Keratinocyte (primary cell): ENCODE measurements around the gene SYT15.

Source experiments
- EZH2 ChIP-seq: IDR thresholded peaks from one replicate; pipeline ENCODE4 v1.6.1; 2012; ENCODE audit warnings: inconsistent platforms, mild to moderate bottlenecking, low read length, moderate library complexity
- TF ChIP-seq, protein P1 (sequence below), 3 experiments: IDR thresholded peaks in 1 of 3; conservative IDR thresholded peaks in 1 of 3; optimal IDR thresholded peaks in 1 of 3; 2 replicates in 2 of 3; 3 replicates in 1 of 3; pipeline versions ENCODE3 to v1.5.1; 2011; ENCODE audit warnings: low read length in 3 of 3, mild to moderate bottlenecking in 3 of 3, moderate library complexity in 2 of 3, control low read depth in 1 of 3, inconsistent platforms in 1 of 3; ENCODE audit not compliant: insufficient read depth in 2 of 3; ENCODE audit errors: extremely low read depth in 1 of 3

DNA sequence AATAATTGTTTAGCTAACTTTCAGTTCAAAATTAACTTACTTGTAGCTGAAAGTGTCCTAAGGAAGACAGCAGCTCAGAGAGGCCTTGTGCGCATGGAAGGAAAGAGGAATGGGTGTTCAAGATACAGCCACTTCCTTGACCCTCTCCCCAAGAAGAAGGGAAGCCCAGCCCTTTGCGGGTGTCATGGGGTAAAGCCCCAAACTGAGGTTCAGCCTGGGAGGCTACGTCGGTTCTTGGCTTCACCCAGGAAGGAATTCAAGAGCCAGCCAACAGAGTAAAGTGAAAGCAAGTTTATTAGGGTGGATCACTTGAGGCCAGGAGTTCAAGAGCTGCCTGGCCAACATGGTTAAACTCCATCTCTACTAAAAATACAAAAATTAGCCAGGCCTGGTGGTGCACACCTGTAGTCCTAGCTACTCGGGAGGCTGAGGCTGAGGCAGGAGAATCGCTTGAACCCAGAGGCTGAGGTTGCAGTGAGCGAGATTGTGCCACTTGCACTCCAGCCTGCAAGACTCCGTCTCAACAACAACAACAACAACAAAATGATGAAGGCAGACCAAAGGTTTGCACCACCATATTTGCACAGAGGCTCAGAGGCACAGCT is 38.4 kb upstream of the SYT15 start:
- TF ChIP-seq, protein P1, sequence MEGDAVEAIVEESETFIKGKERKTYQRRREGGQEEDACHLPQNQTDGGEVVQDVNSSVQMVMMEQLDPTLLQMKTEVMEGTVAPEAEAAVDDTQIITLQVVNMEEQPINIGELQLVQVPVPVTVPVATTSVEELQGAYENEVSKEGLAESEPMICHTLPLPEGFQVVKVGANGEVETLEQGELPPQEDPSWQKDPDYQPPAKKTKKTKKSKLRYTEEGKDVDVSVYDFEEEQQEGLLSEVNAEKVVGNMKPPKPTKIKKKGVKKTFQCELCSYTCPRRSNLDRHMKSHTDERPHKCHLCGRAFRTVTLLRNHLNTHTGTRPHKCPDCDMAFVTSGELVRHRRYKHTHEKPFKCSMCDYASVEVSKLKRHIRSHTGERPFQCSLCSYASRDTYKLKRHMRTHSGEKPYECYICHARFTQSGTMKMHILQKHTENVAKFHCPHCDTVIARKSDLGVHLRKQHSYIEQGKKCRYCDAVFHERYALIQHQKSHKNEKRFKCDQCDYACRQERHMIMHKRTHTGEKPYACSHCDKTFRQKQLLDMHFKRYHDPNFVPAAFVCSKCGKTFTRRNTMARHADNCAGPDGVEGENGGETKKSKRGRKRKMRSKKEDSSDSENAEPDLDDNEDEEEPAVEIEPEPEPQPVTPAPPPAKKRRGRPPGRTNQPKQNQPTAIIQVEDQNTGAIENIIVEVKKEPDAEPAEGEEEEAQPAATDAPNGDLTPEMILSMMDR (optimal IDR thresholded peaks at IDR 0.05 in 1 of 3, IDR thresholded peaks at IDR 0.05 in 1 of 3, conservative IDR thresholded peaks at IDR 0.05 in 1 of 3; ENCODE audit: extremely low read depth in 1 of 3, insufficient read depth in 2 of 3, low read length in 3 of 3) = no peak
- no peak for TF ChIP-seq EZH2
